ENCODE data around the gene TOMM5.

- TF ChIP-seq EZH2phosphoT487 (IDR thresholded peaks at IDR 0.05; ENCODE audit: low read length) = no peak
- TF ChIP-seq CTCF (IDR thresholded peaks at IDR 0.05; ENCODE audit: low read length) = no peak
These were observed 47.4 kb upstream of the TOMM5 start for GRCh38 chr9:37639841-37640240.
